Tibial nerve (tissue), 4 donors: ENCODE results near the gene UMPS.

Source experiments
- CTCF ChIP-seq, 5 experiments: fragments of 200-600 bp in 3 of 5; fragments of 450-650 bp in 2 of 5; sonication (generic) in 3 of 5; IDR thresholded peaks; one replicate each; pipeline ENCODE4 v1.5.1; 2016 to 2019; ENCODE audit warnings: antibody characterized with exemption in 5 of 5, mild to moderate bottlenecking in 3 of 5, moderate library complexity in 2 of 5
- EP300 ChIP-seq, 2 donors: sonication (generic); formaldehyde crosslinking; IDR thresholded peaks; one replicate each; pipeline ENCODE4 v1.6.1; 2017; ENCODE audit warnings: antibody characterized with exemption in 2 of 2, mild to moderate bottlenecking in 1 of 2
- POLR2A ChIP-seq, 2 donors: fragments of 450-650 bp; IDR thresholded peaks; one replicate each; pipeline ENCODE4 v1.6.1; 2017; ENCODE audit warnings: antibody characterized with exemption in 2 of 2, mild to moderate bottlenecking in 2 of 2, moderate library complexity in 2 of 2

GRCh38 chr3:124745756-124746155 lies 15.5 kb downstream of the UMPS start:
- TF ChIP-seq CTCF (IDR thresholded peaks at IDR 0.05) (no peak), POLR2A (IDR thresholded peaks at IDR 0.05) (no peak), EP300 (IDR thresholded peaks at IDR 0.05) (no peak)
